Chondrocyte (in vitro differentiated cells): ENCODE measurements around the gene GRWD1. TPM values are rescaled to one million over a fixed set of nuclear protein-coding genes. Genes with fewer than 3 reads are reported as not detected.

Source experiments
- DNase-seq: peaks from one replicate; pipeline ENCODE4 v3.0.0; 2021; ENCODE audit warnings: mixed read lengths, low spot score
- H3K27ac Mint-ChIP-seq: one replicate; pipeline ENCODE4 v1.8.0; 2021; ENCODE audit warnings: mild to moderate bottlenecking, moderate library complexity, mixed read lengths; ENCODE audit not compliant: unreplicated experiment
- H3K27me3 Mint-ChIP-seq: 2 replicates; pipeline ENCODE4 v1.8.0; 2021; ENCODE audit warnings: low read depth, mixed read lengths
- H3K36me3 Mint-ChIP-seq: 2 replicates; pipeline ENCODE4 v1.8.0; 2021; ENCODE audit warnings: low read depth, mixed read lengths
- H3K4me1 Mint-ChIP-seq: 2 replicates; pipeline ENCODE4 v1.8.0; 2021; ENCODE audit warnings: low read depth, mild to moderate bottlenecking, mixed read lengths
- H3K4me3 Mint-ChIP-seq: one replicate; pipeline ENCODE4 v1.8.0; 2021; ENCODE audit warnings: mild to moderate bottlenecking, moderate library complexity, mixed read lengths; ENCODE audit not compliant: unreplicated experiment
- H3K9me3 Mint-ChIP-seq: 2 replicates; pipeline ENCODE4 v1.8.0; 2021; ENCODE audit warnings: low read depth, mixed read lengths
- CTCF ChIP-seq: fragments of 200-600 bp; sonication (generic); IDR thresholded peaks from 2 replicates; pipeline ENCODE4 v1.5.0; 2021; ENCODE audit warnings: antibody characterized with exemption, mild to moderate bottlenecking, moderate library complexity
- total RNA-seq: library from RNA; stranded (reverse); gene quantifications from 3 replicates; pipeline ENCODE4 v1.2.1, GENCODE V29; 2021

GRWD1 gene
- total RNA-seq, 1 donor from 2014 or later, result 20.7 TPM

- H3K4me1 Mint-ChIP-seq, result no peaks in the 10 kb centered on the region
- H3K36me3 Mint-ChIP-seq, result peaks cover 12% of the 10 kb centered on the region
- no peaks in the 10 kb centered on the region for H3K9me3 Mint-ChIP-seq
- no peak overlapping the region for H3K4me3 Mint-ChIP-seq
- no peak for DNase-seq
- no peaks in the 10 kb centered on the region for H3K27me3 Mint-ChIP-seq
- no peak for TF ChIP-seq CTCF
- H3K27ac Mint-ChIP-seq, result no peak overlapping the region
Measured at GRCh38 chr19:48456864-48457263, 11.1 kb downstream of the GRWD1 start.

- Mint-ChIP-seq H3K9me3 (no peaks in the 10 kb centered on the region), H3K36me3 (peaks cover 12% of the 10 kb centered on the region), H3K27me3 (no peaks in the 10 kb centered on the region), H3K4me1 (no peaks in the 10 kb centered on the region), H3K4me3 (no peak overlapping the region), H3K27ac (no peak overlapping the region)
- no peak for TF ChIP-seq CTCF
- DNase-seq, result no peak
Measured at GRCh38 chr19:48458016-48458415, 12.2 kb downstream of the GRWD1 start.

GRCh38 chr19:48461651-48461981 lies 15.8 kb downstream of the GRWD1 start:
- H3K27ac Mint-ChIP-seq, result no peak overlapping the region
- no peak overlapping the region for H3K4me3 Mint-ChIP-seq
- no peaks in the 10 kb centered on the region for H3K27me3 Mint-ChIP-seq
- no peak for TF ChIP-seq CTCF
- no peaks in the 10 kb centered on the region for H3K9me3 Mint-ChIP-seq
- DNase-seq, result no peak
- peaks cover 5% of the 10 kb centered on the region for H3K36me3 Mint-ChIP-seq
- no peaks in the 10 kb centered on the region for H3K4me1 Mint-ChIP-seq

GRCh38 chr19:48461982-48462655 lies 16.3 kb downstream of the GRWD1 start:
- TF ChIP-seq CTCF, result no peak
- no peaks in the 10 kb centered on the region for H3K9me3 Mint-ChIP-seq
- no peak for DNase-seq

GRCh38 chr19:48465215-48465614 lies 19.4 kb downstream of the GRWD1 start:
- Mint-ChIP-seq H3K9me3 (no peaks in the 10 kb centered on the region), H3K4me1 (peaks cover 15% of the 10 kb centered on the region), H3K4me3 (no peak overlapping the region), H3K27me3 (no peaks in the 10 kb centered on the region), H3K36me3 (peaks cover 4% of the 10 kb centered on the region), H3K27ac (no peak overlapping the region)
- TF ChIP-seq CTCF, result no peak
- DNase-seq, result no peak

More at GRCh38 chr19:48461982-48462655, 16.3 kb downstream of the GRWD1 start:
- Mint-ChIP-seq H3K36me3 (peaks cover 5% of the 10 kb centered on the region), H3K27me3 (no peaks in the 10 kb centered on the region), H3K27ac (no peak overlapping the region), H3K4me3 (no peak overlapping the region), H3K4me1 (no peaks in the 10 kb centered on the region)
